ENCODE measurements around the gene CCSER2. TPM values are rescaled to one million over a fixed set of nuclear protein-coding genes. Genes with fewer than 3 reads are reported as not detected.
"Not testable (repeated sequence)": the region's sequence is repeated elsewhere in the genome, so short reads cannot be mapped to it uniquely, and the experiment has no call there.

Gene CCSER2
- polyA plus RNA-seq, 4 donors = 9.8 to 22.8 (median 16.2) TPM

- DNase-seq (no peak), FAIRE-seq (no peak)
- H3K4me3 ChIP-seq (ENCODE audit: low read depth in 1 of 3, low read length in 3 of 3) = no peak overlapping the region
- H3K36me3 ChIP-seq (ENCODE audit: control insufficient read depth in 3 of 3, insufficient read depth in 2 of 3, low read depth in 1 of 3, low read length in 3 of 3) = peaks cover 0 to 6% (median 2%) of the 10 kb centered on the region in 3 donors
- no peaks in the 10 kb centered on the region for H3K27me3 ChIP-seq (ENCODE audit: control insufficient read depth in 3 of 3, insufficient read depth in 3 of 3, low read length in 3 of 3)
- H3K27ac ChIP-seq (ENCODE audit: low read depth in 1 of 3, low read length in 2 of 3) = no peak overlapping the region
- H3K4me1 ChIP-seq (ENCODE audit: control insufficient read depth in 3 of 3, insufficient read depth in 2 of 3, low read depth in 1 of 3, low read length in 2 of 3) = no peaks in the 10 kb centered on the region
- H3K9me3 ChIP-seq (ENCODE audit: control insufficient read depth in 2 of 2, insufficient read depth in 1 of 2, low read depth in 1 of 2, low read length in 1 of 2) = peaks cover 0 to 3% of the 10 kb centered on the region in 2 donors
- 93 to 94% (median 94%) methylated on average over 9 of the region's 9 CpGs for WGBS, 3 donors
Measured at GRCh38 chr10:84493951-84494848, 165.8 kb downstream of the CCSER2 start.

GRCh38 chr10:84494849-84495180, 166.4 kb downstream of the CCSER2 start:
- Histone ChIP-seq H3K27ac (ENCODE audit: low read depth in 1 of 3, low read length in 2 of 3) (no peak overlapping the region), H3K36me3 (ENCODE audit: control insufficient read depth in 3 of 3, insufficient read depth in 2 of 3, low read depth in 1 of 3, low read length in 3 of 3) (peaks cover 0 to 6% (median 2%) of the 10 kb centered on the region in 3 donors), H3K4me3 (ENCODE audit: low read depth in 1 of 3, low read length in 3 of 3) (no peak overlapping the region), H3K4me1 (ENCODE audit: control insufficient read depth in 3 of 3, insufficient read depth in 2 of 3, low read depth in 1 of 3, low read length in 2 of 3) (peaks cover 0 to under 1% (median 0%) of the 10 kb centered on the region in 3 donors), H3K9me3 (ENCODE audit: control insufficient read depth in 2 of 2, insufficient read depth in 1 of 2, low read depth in 1 of 2, low read length in 1 of 2) (peaks cover 0 to 3% of the 10 kb centered on the region in 2 donors), H3K27me3 (ENCODE audit: control insufficient read depth in 3 of 3, insufficient read depth in 3 of 3, low read length in 3 of 3) (no peaks in the 10 kb centered on the region)
- FAIRE-seq (no peak), DNase-seq (no peak)

GRCh38 chr10:84497978-84498377, 169.6 kb downstream of the CCSER2 start:
- 55 to 63% (median 59%) methylated on average over 1 of the region's 1 CpG for WGBS, 3 donors
- Histone ChIP-seq H3K27ac (ENCODE audit: low read depth in 1 of 3, low read length in 2 of 3) (no peak overlapping the region), H3K4me3 (ENCODE audit: low read depth in 1 of 3, low read length in 3 of 3) (no peak overlapping the region), H3K9me3 (ENCODE audit: control insufficient read depth in 2 of 2, insufficient read depth in 1 of 2, low read depth in 1 of 2, low read length in 1 of 2) (no peaks in the 10 kb centered on the region), H3K36me3 (ENCODE audit: control insufficient read depth in 3 of 3, insufficient read depth in 2 of 3, low read depth in 1 of 3, low read length in 3 of 3) (peaks cover 0 to 2% (median 0%) of the 10 kb centered on the region in 3 donors), H3K4me1 (ENCODE audit: control insufficient read depth in 3 of 3, insufficient read depth in 2 of 3, low read depth in 1 of 3, low read length in 2 of 3) (peaks cover 0 to 3% (median 0%) of the 10 kb centered on the region in 3 donors), H3K27me3 (ENCODE audit: control insufficient read depth in 3 of 3, insufficient read depth in 3 of 3, low read length in 3 of 3) (no peaks in the 10 kb centered on the region)
- FAIRE-seq (no peak), DNase-seq (no peak)

- not testable (repeated sequence) for H3K36me3 ChIP-seq (ENCODE audit: control insufficient read depth in 3 of 3, insufficient read depth in 2 of 3, low read depth in 1 of 3, low read length in 3 of 3); H3K9me3 ChIP-seq (ENCODE audit: control insufficient read depth in 2 of 2, insufficient read depth in 1 of 2, low read depth in 1 of 2, low read length in 1 of 2); H3K4me1 ChIP-seq (ENCODE audit: control insufficient read depth in 3 of 3, insufficient read depth in 2 of 3, low read depth in 1 of 3, low read length in 2 of 3); DNase-seq; H3K4me3 ChIP-seq (ENCODE audit: low read depth in 1 of 3, low read length in 3 of 3); H3K27me3 ChIP-seq (ENCODE audit: control insufficient read depth in 3 of 3, insufficient read depth in 3 of 3, low read length in 3 of 3); FAIRE-seq; H3K27ac ChIP-seq (ENCODE audit: low read depth in 1 of 3, low read length in 2 of 3)
- WGBS, 3 donors = 95 to 98% (median 97%) methylated on average over 9 of the region's 9 CpGs
Measured at GRCh38 chr10:84499039-84499438, 170.7 kb downstream of the CCSER2 start.

GRCh38 chr10:84499846-84500245, 171.5 kb downstream of the CCSER2 start:
- DNase-seq (no peak), FAIRE-seq (no peak)
- WGBS, 3 donors = 72 to 86% (median 85%) methylated on average over 3 of the region's 3 CpGs
- Histone ChIP-seq H3K9me3 (ENCODE audit: control insufficient read depth in 2 of 2, insufficient read depth in 1 of 2, low read depth in 1 of 2, low read length in 1 of 2) (no peaks in the 10 kb centered on the region), H3K36me3 (ENCODE audit: control insufficient read depth in 3 of 3, insufficient read depth in 2 of 3, low read depth in 1 of 3, low read length in 3 of 3) (peaks cover 0 to 2% (median 0%) of the 10 kb centered on the region in 3 donors), H3K4me1 (ENCODE audit: control insufficient read depth in 3 of 3, insufficient read depth in 2 of 3, low read depth in 1 of 3, low read length in 2 of 3) (peaks cover 0 to 3% (median 0%) of the 10 kb centered on the region in 3 donors), H3K27ac (ENCODE audit: low read depth in 1 of 3, low read length in 2 of 3) (no peak overlapping the region), H3K27me3 (ENCODE audit: control insufficient read depth in 3 of 3, insufficient read depth in 3 of 3, low read length in 3 of 3) (no peaks in the 10 kb centered on the region), H3K4me3 (ENCODE audit: low read depth in 1 of 3, low read length in 3 of 3) (no peak overlapping the region)

- DNase-seq (no peak), FAIRE-seq (no peak)
- no peaks in the 10 kb centered on the region for H3K4me1 ChIP-seq (ENCODE audit: control insufficient read depth in 3 of 3, insufficient read depth in 2 of 3, low read depth in 1 of 3, low read length in 2 of 3)
- H3K4me3 ChIP-seq (ENCODE audit: low read depth in 1 of 3, low read length in 3 of 3) = no peak overlapping the region
- H3K36me3 ChIP-seq (ENCODE audit: control insufficient read depth in 3 of 3, insufficient read depth in 2 of 3, low read depth in 1 of 3, low read length in 3 of 3) = peaks cover 3 to 9% (median 4%) of the 10 kb centered on the region in 3 donors
- H3K27me3 ChIP-seq (ENCODE audit: control insufficient read depth in 3 of 3, insufficient read depth in 3 of 3, low read length in 3 of 3) = no peaks in the 10 kb centered on the region
- H3K27ac ChIP-seq (ENCODE audit: low read depth in 1 of 3, low read length in 2 of 3) = no peak overlapping the region
- H3K9me3 ChIP-seq (ENCODE audit: control insufficient read depth in 2 of 2, insufficient read depth in 1 of 2, low read depth in 1 of 2, low read length in 1 of 2) = no peaks in the 10 kb centered on the region
- whole genome bisulfite sequencing, 3 donors = 86 to 100% (median 96%) methylated on average over 3 of the region's 3 CpGs
Measured at GRCh38 chr10:84510121-84510520, 181.7 kb downstream of the CCSER2 start.

- no peaks in the 10 kb centered on the region for H3K27me3 ChIP-seq (ENCODE audit: control insufficient read depth in 3 of 3, insufficient read depth in 3 of 3, low read length in 3 of 3)
- no peak overlapping the region for H3K27ac ChIP-seq (ENCODE audit: low read depth in 1 of 3, low read length in 2 of 3)
- H3K4me1 ChIP-seq (ENCODE audit: control insufficient read depth in 3 of 3, insufficient read depth in 2 of 3, low read depth in 1 of 3, low read length in 2 of 3) = no peaks in the 10 kb centered on the region
- H3K4me3 ChIP-seq (ENCODE audit: low read depth in 1 of 3, low read length in 3 of 3) = no peak overlapping the region
- FAIRE-seq (no peak), DNase-seq (no peak)
- peaks cover 3 to 9% (median 4%) of the 10 kb centered on the region in 3 donors for H3K36me3 ChIP-seq (ENCODE audit: control insufficient read depth in 3 of 3, insufficient read depth in 2 of 3, low read depth in 1 of 3, low read length in 3 of 3)
- no peaks in the 10 kb centered on the region for H3K9me3 ChIP-seq (ENCODE audit: control insufficient read depth in 2 of 2, insufficient read depth in 1 of 2, low read depth in 1 of 2, low read length in 1 of 2)
- WGBS, 3 donors = 83 to 95% (median 94%) methylated on average over 2 of the region's 2 CpGs
Measured at GRCh38 chr10:84511106-84511505, 182.7 kb downstream of the CCSER2 start.

- Histone ChIP-seq H3K9me3 (ENCODE audit: control insufficient read depth in 2 of 2, insufficient read depth in 1 of 2, low read depth in 1 of 2, low read length in 1 of 2) (no peaks in the 10 kb centered on the region), H3K4me1 (ENCODE audit: control insufficient read depth in 3 of 3, insufficient read depth in 2 of 3, low read depth in 1 of 3, low read length in 2 of 3) (no peaks in the 10 kb centered on the region), H3K27ac (ENCODE audit: low read depth in 1 of 3, low read length in 2 of 3) (no peak overlapping the region), H3K36me3 (ENCODE audit: control insufficient read depth in 3 of 3, insufficient read depth in 2 of 3, low read depth in 1 of 3, low read length in 3 of 3) (peaks cover 3 to 9% (median 4%) of the 10 kb centered on the region in 3 donors), H3K27me3 (ENCODE audit: control insufficient read depth in 3 of 3, insufficient read depth in 3 of 3, low read length in 3 of 3) (no peaks in the 10 kb centered on the region), H3K4me3 (ENCODE audit: low read depth in 1 of 3, low read length in 3 of 3) (no peak overlapping the region)
- no peak for DNase-seq
- FAIRE-seq = no peak
- WGBS, 3 donors = 92 to 99% (median 96%) methylated on average over 5 of the region's 5 CpGs
Measured at GRCh38 chr10:84511709-84512285, 183.4 kb downstream of the CCSER2 start.
